ENCODE measurements around the gene USP53. TPM values are rescaled to one million over a fixed set of nuclear protein-coding genes. Genes with fewer than 3 reads are reported as not detected.
A peak's percentile ranks its signal among the peaks of the same experiment; 100 is the strongest.

The USP53 gene
- total and polyA plus RNA-seq, 2 of the 13 experiments (the other 11 are each of a cell fraction or from before 2014, with no cell fraction given), result 5.3 to 8.1 TPM

- TF ChIP-seq ZNF281 (CRISPR knock-in tag; IDR thresholded peaks at IDR 0.05; ENCODE audit: borderline replicate concordance) (peak; percentile 4; the same call in 1 of the 2 replicates), TAF15 (IDR thresholded peaks at IDR 0.05; ENCODE audit: low read depth, low read length, poor library complexity, severe bottlenecking) (no peak), ZNF3 (CRISPR knock-in tag; IDR thresholded peaks at IDR 0.05) (no peak; the same call in 1 of the 2 replicates), ZNF766 (CRISPR knock-in tag; IDR thresholded peaks at IDR 0.05; ENCODE audit: borderline replicate concordance) (peak; percentile 57; the same call in 1 of the 2 replicates), PRPF4 (IDR thresholded peaks at IDR 0.05; ENCODE audit: low read depth, low read length, poor library complexity, severe bottlenecking) (no peak), SMC3 (IDR thresholded peaks at IDR 0.05; ENCODE audit: low read length) (no peak), ZFP62 (CRISPR knock-in tag; IDR thresholded peaks at IDR 0.05) (no peak), ZNF317 (CRISPR knock-in tag; IDR thresholded peaks at IDR 0.05) (peak; percentile 62; the same call in 1 of the 2 replicates), SATB2 (CRISPR knock-in tag; IDR thresholded peaks at IDR 0.05) (no peak), IKZF1 (IDR thresholded peaks at IDR 0.05) (no peak), HDAC6 (IDR thresholded peaks at IDR 0.05; ENCODE audit: low read depth, low read length) (no peak), ZNF567 (CRISPR knock-in tag; IDR thresholded peaks at IDR 0.05; ENCODE audit: borderline replicate concordance) (no peak)
- TF ChIP-seq, protein P1, sequence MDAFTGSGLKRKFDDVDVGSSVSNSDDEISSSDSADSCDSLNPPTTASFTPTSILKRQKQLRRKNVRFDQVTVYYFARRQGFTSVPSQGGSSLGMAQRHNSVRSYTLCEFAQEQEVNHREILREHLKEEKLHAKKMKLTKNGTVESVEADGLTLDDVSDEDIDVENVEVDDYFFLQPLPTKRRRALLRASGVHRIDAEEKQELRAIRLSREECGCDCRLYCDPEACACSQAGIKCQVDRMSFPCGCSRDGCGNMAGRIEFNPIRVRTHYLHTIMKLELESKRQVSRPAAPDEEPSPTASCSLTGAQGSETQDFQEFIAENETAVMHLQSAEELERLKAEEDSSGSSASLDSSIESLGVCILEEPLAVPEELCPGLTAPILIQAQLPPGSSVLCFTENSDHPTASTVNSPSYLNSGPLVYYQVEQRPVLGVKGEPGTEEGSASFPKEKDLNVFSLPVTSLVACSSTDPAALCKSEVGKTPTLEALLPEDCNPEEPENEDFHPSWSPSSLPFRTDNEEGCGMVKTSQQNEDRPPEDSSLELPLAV (CRISPR knock-in tag; conservative IDR thresholded peaks at IDR 0.05; ENCODE audit: low read depth), result no peak
- TF ChIP-seq, protein P2, sequence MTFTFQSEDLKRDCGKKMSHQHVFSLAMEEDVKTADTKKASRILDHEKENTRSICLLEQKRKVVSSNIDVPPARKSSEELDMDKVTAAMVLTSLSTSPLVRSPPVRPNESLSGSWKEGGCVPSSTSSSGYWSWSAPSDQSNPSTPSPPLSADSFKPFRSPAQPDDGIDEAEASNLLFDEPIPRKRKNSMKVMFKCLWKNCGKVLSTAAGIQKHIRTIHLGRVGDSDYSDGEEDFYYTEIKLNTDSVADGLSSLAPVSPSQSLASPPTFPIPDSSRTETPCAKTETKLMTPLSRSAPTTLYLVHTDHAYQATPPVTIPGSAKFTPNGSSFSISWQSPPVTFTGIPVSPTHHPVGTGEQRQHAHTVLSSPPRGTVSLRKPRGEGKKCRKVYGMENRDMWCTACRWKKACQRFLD (CRISPR knock-in tag; IDR thresholded peaks at IDR 0.05; ENCODE audit: borderline replicate concordance), result no peak; the same call in 1 of the 2 replicates
- TF ChIP-seq, protein P3, sequence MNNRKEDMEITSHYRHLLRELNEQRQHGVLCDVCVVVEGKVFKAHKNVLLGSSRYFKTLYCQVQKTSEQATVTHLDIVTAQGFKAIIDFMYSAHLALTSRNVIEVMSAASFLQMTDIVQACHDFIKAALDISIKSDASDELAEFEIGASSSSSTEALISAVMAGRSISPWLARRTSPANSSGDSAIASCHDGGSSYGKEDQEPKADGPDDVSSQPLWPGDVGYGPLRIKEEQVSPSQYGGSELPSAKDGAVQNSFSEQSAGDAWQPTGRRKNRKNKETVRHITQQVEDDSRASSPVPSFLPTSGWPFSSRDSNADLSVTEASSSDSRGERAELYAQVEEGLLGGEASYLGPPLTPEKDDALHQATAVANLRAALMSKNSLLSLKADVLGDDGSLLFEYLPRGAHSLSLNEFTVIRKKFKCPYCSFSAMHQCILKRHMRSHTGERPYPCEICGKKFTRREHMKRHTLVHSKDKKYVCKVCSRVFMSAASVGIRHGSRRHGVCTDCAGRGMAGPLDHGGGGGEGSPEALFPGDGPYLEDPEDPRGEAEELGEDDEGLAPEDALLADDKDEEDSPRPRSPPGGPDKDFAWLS (CRISPR knock-in tag; IDR thresholded peaks at IDR 0.05; ENCODE audit: borderline replicate concordance), result no peak
- TF ChIP-seq, protein P4, sequence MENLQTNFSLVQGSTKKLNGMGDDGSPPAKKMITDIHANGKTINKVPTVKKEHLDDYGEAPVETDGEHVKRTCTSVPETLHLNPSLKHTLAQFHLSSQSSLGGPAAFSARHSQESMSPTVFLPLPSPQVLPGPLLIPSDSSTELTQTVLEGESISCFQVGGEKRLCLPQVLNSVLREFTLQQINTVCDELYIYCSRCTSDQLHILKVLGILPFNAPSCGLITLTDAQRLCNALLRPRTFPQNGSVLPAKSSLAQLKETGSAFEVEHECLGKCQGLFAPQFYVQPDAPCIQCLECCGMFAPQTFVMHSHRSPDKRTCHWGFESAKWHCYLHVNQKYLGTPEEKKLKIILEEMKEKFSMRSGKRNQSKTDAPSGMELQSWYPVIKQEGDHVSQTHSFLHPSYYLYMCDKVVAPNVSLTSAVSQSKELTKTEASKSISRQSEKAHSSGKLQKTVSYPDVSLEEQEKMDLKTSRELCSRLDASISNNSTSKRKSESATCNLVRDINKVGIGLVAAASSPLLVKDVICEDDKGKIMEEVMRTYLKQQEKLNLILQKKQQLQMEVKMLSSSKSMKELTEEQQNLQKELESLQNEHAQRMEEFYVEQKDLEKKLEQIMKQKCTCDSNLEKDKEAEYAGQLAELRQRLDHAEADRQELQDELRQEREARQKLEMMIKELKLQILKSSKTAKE (CRISPR knock-in tag; IDR thresholded peaks at IDR 0.05; ENCODE audit: borderline replicate concordance), result peak; percentile 40; the same call in 1 of the 2 replicates
- TF ChIP-seq, protein P5, sequence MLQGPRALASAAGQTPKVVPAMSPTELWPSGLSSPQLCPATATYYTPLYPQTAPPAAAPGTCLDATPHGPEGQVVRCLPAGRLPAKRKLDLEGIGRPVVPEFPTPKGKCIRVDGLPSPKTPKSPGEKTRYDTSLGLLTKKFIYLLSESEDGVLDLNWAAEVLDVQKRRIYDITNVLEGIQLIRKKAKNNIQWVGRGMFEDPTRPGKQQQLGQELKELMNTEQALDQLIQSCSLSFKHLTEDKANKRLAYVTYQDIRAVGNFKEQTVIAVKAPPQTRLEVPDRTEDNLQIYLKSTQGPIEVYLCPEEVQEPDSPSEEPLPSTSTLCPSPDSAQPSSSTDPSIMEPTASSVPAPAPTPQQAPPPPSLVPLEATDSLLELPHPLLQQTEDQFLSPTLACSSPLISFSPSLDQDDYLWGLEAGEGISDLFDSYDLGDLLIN (CRISPR knock-in tag; IDR thresholded peaks at IDR 0.05; ENCODE audit: borderline replicate concordance), result no peak
Measured at GRCh38 chr4:119212964-119213606, 572 bp downstream of the USP53 start (continued).
